ENCODE measurements around the gene ATP8B1.
"Not testable (repeated sequence)": the region's sequence is repeated elsewhere in the genome, so short reads cannot be mapped to it uniquely, and the experiment has no call there.

Gene ATP8B1

GRCh38 chr18:57831597-57832377, 28.7 kb upstream of the ATP8B1 start:
- Histone ChIP-seq H3K9me2 (replicated peaks; ENCODE audit: low read depth, low read length) (no peaks in the 10 kb centered on the region), H3K4me3 (ENCODE audit: low read length, poor library complexity, severe bottlenecking) (peak overlapping the region; percentile 17), H3K27me3 (ENCODE audit: insufficient read depth, low read length, poor library complexity, severe bottlenecking) (no peaks in the 10 kb centered on the region), H3K36me3 (ENCODE audit: insufficient read depth, low read length) (no peaks in the 10 kb centered on the region), H3K79me2 (ENCODE audit: insufficient read depth, low read length) (no peaks in the 10 kb centered on the region), H3F3A (ENCODE audit: low read depth) (peaks cover 4% of the 10 kb centered on the region; the same call in 1 of the 2 replicates), H3K4me1 (ENCODE audit: insufficient read depth, low read length, poor library complexity, severe bottlenecking) (peaks cover 25% of the 10 kb centered on the region), H3K9me3 (ENCODE audit: insufficient read depth, low read depth, low read length) (no peaks in the 10 kb centered on the region), H3K4me2 (ENCODE audit: low read depth, low read length, poor library complexity, severe bottlenecking) (peak overlapping the region; percentile 38), H4K20me1 (ENCODE audit: insufficient read depth, low read length, poor library complexity, severe bottlenecking) (no peaks in the 10 kb centered on the region), H3K9ac (ENCODE audit: low read depth, low read length, poor library complexity, severe bottlenecking) (no peak overlapping the region), H2AFZ (ENCODE audit: low read length) (no peak overlapping the region)
- TF ChIP-seq EZH2phosphoT487 (IDR thresholded peaks at IDR 0.05; ENCODE audit: borderline replicate concordance) (no peak), CTCF (conservative IDR thresholded peaks at IDR 0.05; ENCODE audit: low read length) (no peak)

GRCh38 chr18:57827646-57828045, 24.5 kb upstream of the ATP8B1 start:
- peaks cover 4% of the 10 kb centered on the region; the same call in 1 of the 2 replicates for H3F3A ChIP-seq (ENCODE audit: low read depth)
- TF ChIP-seq CTCF (conservative IDR thresholded peaks at IDR 0.05; ENCODE audit: low read length) (no peak), EZH2phosphoT487 (IDR thresholded peaks at IDR 0.05; ENCODE audit: borderline replicate concordance) (no peak)
- no peak overlapping the region for H3K9ac ChIP-seq (ENCODE audit: low read depth, low read length, poor library complexity, severe bottlenecking)
- H3K36me3 ChIP-seq (ENCODE audit: insufficient read depth, low read length), result no peaks in the 10 kb centered on the region
- no peak overlapping the region for H3K4me3 ChIP-seq (ENCODE audit: low read length, poor library complexity, severe bottlenecking)
- H3K9me3 ChIP-seq (ENCODE audit: insufficient read depth, low read depth, low read length), result no peaks in the 10 kb centered on the region
- H3K4me2 ChIP-seq (ENCODE audit: low read depth, low read length, poor library complexity, severe bottlenecking), result no peak overlapping the region
- H3K27me3 ChIP-seq (ENCODE audit: insufficient read depth, low read length, poor library complexity, severe bottlenecking), result no peaks in the 10 kb centered on the region
- H3K79me2 ChIP-seq (ENCODE audit: insufficient read depth, low read length), result no peaks in the 10 kb centered on the region
- no peaks in the 10 kb centered on the region for H4K20me1 ChIP-seq (ENCODE audit: insufficient read depth, low read length, poor library complexity, severe bottlenecking)
- no peaks in the 10 kb centered on the region for H3K9me2 ChIP-seq (replicated peaks; ENCODE audit: low read depth, low read length)
- peaks cover 13% of the 10 kb centered on the region for H3K4me1 ChIP-seq (ENCODE audit: insufficient read depth, low read length, poor library complexity, severe bottlenecking)
- no peak overlapping the region for H2AFZ ChIP-seq (ENCODE audit: low read length)

GRCh38 chr18:57826252-57826651, 23.1 kb upstream of the ATP8B1 start:
- Histone ChIP-seq H3K36me3 (ENCODE audit: insufficient read depth, low read length) (no peaks in the 10 kb centered on the region), H3K4me1 (ENCODE audit: insufficient read depth, low read length, poor library complexity, severe bottlenecking) (peaks cover 8% of the 10 kb centered on the region), H3K4me2 (ENCODE audit: low read depth, low read length, poor library complexity, severe bottlenecking) (no peak overlapping the region), H3K9me2 (replicated peaks; ENCODE audit: low read depth, low read length) (no peaks in the 10 kb centered on the region), H3K79me2 (ENCODE audit: insufficient read depth, low read length) (no peaks in the 10 kb centered on the region), H3K9ac (ENCODE audit: low read depth, low read length, poor library complexity, severe bottlenecking) (no peak overlapping the region), H3K9me3 (ENCODE audit: insufficient read depth, low read depth, low read length) (no peaks in the 10 kb centered on the region), H3F3A (ENCODE audit: low read depth) (no peaks in the 10 kb centered on the region), H4K20me1 (ENCODE audit: insufficient read depth, low read length, poor library complexity, severe bottlenecking) (no peaks in the 10 kb centered on the region), H3K27me3 (ENCODE audit: insufficient read depth, low read length, poor library complexity, severe bottlenecking) (no peaks in the 10 kb centered on the region), H3K4me3 (ENCODE audit: low read length, poor library complexity, severe bottlenecking) (no peak overlapping the region), H2AFZ (ENCODE audit: low read length) (no peak overlapping the region)
- TF ChIP-seq EZH2phosphoT487 (IDR thresholded peaks at IDR 0.05; ENCODE audit: borderline replicate concordance) (no peak), CTCF (conservative IDR thresholded peaks at IDR 0.05; ENCODE audit: low read length) (no peak)

- not testable (repeated sequence) for H3K4me2 ChIP-seq (ENCODE audit: low read depth, low read length, poor library complexity, severe bottlenecking); H3K9me2 ChIP-seq (replicated peaks; ENCODE audit: low read depth, low read length); H3K4me3 ChIP-seq (ENCODE audit: low read length, poor library complexity, severe bottlenecking); H2AFZ ChIP-seq (ENCODE audit: low read length); H3K36me3 ChIP-seq (ENCODE audit: insufficient read depth, low read length); H4K20me1 ChIP-seq (ENCODE audit: insufficient read depth, low read length, poor library complexity, severe bottlenecking); H3K4me1 ChIP-seq (ENCODE audit: insufficient read depth, low read length, poor library complexity, severe bottlenecking); H3F3A ChIP-seq (ENCODE audit: low read depth); H3K79me2 ChIP-seq (ENCODE audit: insufficient read depth, low read length); H3K9ac ChIP-seq (ENCODE audit: low read depth, low read length, poor library complexity, severe bottlenecking); H3K9me3 ChIP-seq (ENCODE audit: insufficient read depth, low read depth, low read length); H3K27me3 ChIP-seq (ENCODE audit: insufficient read depth, low read length, poor library complexity, severe bottlenecking)
Observed at GRCh38 chr18:57820583-57820982, 17.5 kb upstream of the ATP8B1 start.

Measured in Loucy (cell line).